Esophagus squamous epithelium (tissue), 5 donors: ENCODE results near the gene WRAP73. TPM values are rescaled to one million over a fixed set of nuclear protein-coding genes. Genes with fewer than 3 reads are reported as not detected.

ENCODE experiments used
- DNase-seq: peaks from one replicate; lab custom pipeline; 2025; lab: John Stamatoyannopoulos, UW
- H3K27ac ChIP-seq, 4 donors: fragments of 200-600 bp; sonication (generic); one replicate each; pipeline ENCODE4 v1.5.1; 2016 to 2019; ENCODE audit warnings: mild to moderate bottlenecking in 1 of 4
- H3K27me3 ChIP-seq, 4 donors: fragments of 200-600 bp; sonication (generic); 1 replicate in 3 of 4; 2 replicates in 1 of 4; pipeline versions ENCODE4 v1.5.1 to v1.6.0; 2017 to 2021; ENCODE audit warnings: antibody characterized with exemption in 1 of 4
- H3K36me3 ChIP-seq, 3 donors: fragments of 200-600 bp; sonication (generic); one replicate each; pipeline ENCODE4 v1.5.1; 2016 to 2019
- H3K4me1 ChIP-seq, 3 donors: fragments of 200-600 bp; sonication (generic); one replicate each; pipeline ENCODE4 v1.5.1; 2017 to 2019
- H3K4me3 ChIP-seq, 4 donors: fragments of 200-600 bp; sonication (generic); 1 replicate in 3 of 4; 2 replicates in 1 of 4; pipeline ENCODE4 v1.5.1; 2016 to 2019; ENCODE audit warnings: mild to moderate bottlenecking in 2 of 4, moderate library complexity in 1 of 4
- H3K9me3 ChIP-seq, 3 donors: fragments of 200-600 bp; sonication (generic); one replicate each; pipeline ENCODE4 v1.5.1; 2016 to 2019
- POLR2A ChIP-seq, 4 donors: fragments of 450-650 bp; IDR thresholded peaks; one replicate each; pipeline ENCODE4 v1.6.1; 2017; ENCODE audit warnings: antibody characterized with exemption in 4 of 4, mild to moderate bottlenecking in 4 of 4, moderate library complexity in 3 of 4
- WGBS, 2 donors: methylation state at CpG; one replicate each; pipeline ENCODE4 v1.1.5; 2018; 5-methylcytosine and 5-hydroxymethylcytosine counted together
- intact Hi-C: fragments of 100-400 bp; cut with DNase I; formaldehyde crosslinking; loops from one replicate; pipeline ENCODE4 v1.15.0; 2022
- total RNA-seq, 4 donors: library from RNA; depleted of rRNA; stranded (reverse); fragments of >200 nt; gene quantifications; one replicate each; pipeline ENCODE4 v1.1.0, GENCODE V29; 2016
- TF ChIP-seq, protein P1 (sequence below), 6 experiments: fragments of 450-650 bp in 4 of 6; fragments of 200-600 bp in 2 of 6; sonication (generic) in 2 of 6; IDR thresholded peaks; one replicate each; pipeline ENCODE4 v1.5.1; 2016 to 2019; ENCODE audit warnings: antibody characterized with exemption in 6 of 6, mild to moderate bottlenecking in 4 of 6, moderate library complexity in 4 of 6
- donor health status: DM: yes; HTN: yes; CAD: no.

Gene WRAP73
- total RNA-seq, 4 donors from 2014 or later = 7.6 to 17.2 (median 11.8) TPM

DNA sequence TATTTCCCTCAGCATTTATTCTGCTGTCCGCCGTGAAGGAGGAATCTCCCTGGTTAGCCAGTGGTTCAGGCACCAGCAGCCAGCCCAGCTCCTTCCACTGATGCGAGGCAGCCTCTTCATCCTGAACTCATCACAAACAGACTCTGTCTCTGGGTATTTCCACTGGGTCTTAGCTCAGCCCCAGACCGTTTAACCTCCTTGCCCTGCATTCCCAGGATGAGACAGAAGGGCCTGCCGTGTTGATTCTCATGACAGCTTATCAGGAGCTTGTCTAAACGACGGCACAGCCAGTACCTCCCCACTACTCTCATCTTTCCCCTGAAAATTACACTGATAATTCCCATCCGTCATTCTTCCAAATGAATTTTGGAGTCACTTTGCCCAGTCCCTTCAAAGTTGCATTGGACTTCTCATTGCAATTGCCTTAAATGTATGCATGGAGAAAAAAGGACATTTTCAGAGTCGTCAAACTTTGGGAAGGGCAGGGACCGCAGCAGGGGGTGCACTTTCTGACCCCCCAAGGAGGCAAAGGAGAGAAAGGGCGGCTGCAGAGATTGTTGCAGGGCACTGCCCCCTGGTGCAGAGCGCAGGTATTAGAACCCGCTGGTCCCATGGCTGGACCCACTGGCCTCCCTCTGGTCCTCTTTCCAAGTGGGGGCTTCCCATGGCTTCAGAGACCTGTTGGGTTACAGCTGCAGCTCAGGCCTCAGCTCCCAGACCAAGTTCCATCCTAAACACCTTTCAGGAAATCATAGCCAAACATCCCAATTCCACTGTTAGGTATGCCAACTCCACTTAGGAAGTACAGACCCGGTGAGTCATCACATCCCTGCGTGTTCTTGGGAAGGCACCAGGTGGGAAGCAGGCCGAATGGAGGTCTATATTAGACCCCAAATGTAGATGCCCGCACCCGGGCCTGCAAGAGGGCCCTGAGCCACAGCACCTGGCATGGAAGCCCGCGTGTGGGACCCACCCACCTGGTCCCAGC lies 34.9 kb downstream of the WRAP73 start:
- intact Hi-C loops = loop anchor here (5.0 kb wide), 2 partner anchors 48 to 123 kb away; no protein-coding TSS in a partner anchor
- H3K9me3 ChIP-seq = no peaks in the 10 kb centered on the region
- no peak overlapping the region for H3K4me3 ChIP-seq
- peaks cover 0 to 53% (median under 1%) of the 10 kb centered on the region in 4 donors for H3K27me3 ChIP-seq
- DNase-seq = no peak
- no peak for TF ChIP-seq POLR2A (IDR thresholded peaks at IDR 0.05)
- TF ChIP-seq, protein P1, sequence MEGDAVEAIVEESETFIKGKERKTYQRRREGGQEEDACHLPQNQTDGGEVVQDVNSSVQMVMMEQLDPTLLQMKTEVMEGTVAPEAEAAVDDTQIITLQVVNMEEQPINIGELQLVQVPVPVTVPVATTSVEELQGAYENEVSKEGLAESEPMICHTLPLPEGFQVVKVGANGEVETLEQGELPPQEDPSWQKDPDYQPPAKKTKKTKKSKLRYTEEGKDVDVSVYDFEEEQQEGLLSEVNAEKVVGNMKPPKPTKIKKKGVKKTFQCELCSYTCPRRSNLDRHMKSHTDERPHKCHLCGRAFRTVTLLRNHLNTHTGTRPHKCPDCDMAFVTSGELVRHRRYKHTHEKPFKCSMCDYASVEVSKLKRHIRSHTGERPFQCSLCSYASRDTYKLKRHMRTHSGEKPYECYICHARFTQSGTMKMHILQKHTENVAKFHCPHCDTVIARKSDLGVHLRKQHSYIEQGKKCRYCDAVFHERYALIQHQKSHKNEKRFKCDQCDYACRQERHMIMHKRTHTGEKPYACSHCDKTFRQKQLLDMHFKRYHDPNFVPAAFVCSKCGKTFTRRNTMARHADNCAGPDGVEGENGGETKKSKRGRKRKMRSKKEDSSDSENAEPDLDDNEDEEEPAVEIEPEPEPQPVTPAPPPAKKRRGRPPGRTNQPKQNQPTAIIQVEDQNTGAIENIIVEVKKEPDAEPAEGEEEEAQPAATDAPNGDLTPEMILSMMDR (IDR thresholded peaks at IDR 0.05) = peak in 5 of 6 experiments; percentile 49 to 72 (median 54)
- no peak overlapping the region for H3K27ac ChIP-seq
- no peaks in the 10 kb centered on the region for H3K36me3 ChIP-seq
- WGBS, 2 donors = 54 to 55% methylated on average over 17 to 19 of the region's 20 CpGs
- H3K4me1 ChIP-seq = peaks cover 17 to 35% (median 21%) of the 10 kb centered on the region in 3 donors

DNA sequence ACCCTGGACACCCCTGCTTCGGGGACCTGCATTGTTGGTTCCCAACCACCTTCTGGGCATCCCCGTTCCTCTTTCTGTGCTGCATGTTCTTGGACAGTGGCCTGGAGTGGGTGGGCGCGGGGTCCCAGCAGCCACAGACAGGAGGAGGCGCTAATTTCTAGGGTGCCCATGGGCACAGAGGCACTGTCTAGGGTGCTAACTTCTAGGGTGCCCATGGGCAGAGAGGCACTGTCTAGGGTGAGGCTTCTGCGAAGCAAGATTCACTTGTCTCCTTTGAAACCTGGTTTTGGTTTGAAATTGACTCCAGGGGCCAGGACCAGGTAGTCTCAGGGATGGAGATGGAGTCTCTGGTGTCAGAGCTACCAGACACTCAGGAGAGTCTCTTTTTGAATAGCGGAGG lies 37.8 kb downstream of the WRAP73 start:
- DNase-seq = no peak
- Histone ChIP-seq H3K4me1 (peaks cover 18 to 23% (median 22%) of the 10 kb centered on the region in 3 donors), H3K4me3 (peak overlapping the region in 2 of 4 donors; percentile 45 to 68), H3K27me3 (peaks cover 0 to 77% (median 2%) of the 10 kb centered on the region in 4 donors), H3K36me3 (no peaks in the 10 kb centered on the region), H3K9me3 (no peaks in the 10 kb centered on the region), H3K27ac (no peak overlapping the region)
- intact Hi-C loops = no loop called here
- WGBS, 2 donors = 0 to 40% methylated on average over 1 of the region's 7 CpGs
- TF ChIP-seq, protein P1 (IDR thresholded peaks at IDR 0.05) = no peak
- no peak for TF ChIP-seq POLR2A (IDR thresholded peaks at IDR 0.05)

DNA sequence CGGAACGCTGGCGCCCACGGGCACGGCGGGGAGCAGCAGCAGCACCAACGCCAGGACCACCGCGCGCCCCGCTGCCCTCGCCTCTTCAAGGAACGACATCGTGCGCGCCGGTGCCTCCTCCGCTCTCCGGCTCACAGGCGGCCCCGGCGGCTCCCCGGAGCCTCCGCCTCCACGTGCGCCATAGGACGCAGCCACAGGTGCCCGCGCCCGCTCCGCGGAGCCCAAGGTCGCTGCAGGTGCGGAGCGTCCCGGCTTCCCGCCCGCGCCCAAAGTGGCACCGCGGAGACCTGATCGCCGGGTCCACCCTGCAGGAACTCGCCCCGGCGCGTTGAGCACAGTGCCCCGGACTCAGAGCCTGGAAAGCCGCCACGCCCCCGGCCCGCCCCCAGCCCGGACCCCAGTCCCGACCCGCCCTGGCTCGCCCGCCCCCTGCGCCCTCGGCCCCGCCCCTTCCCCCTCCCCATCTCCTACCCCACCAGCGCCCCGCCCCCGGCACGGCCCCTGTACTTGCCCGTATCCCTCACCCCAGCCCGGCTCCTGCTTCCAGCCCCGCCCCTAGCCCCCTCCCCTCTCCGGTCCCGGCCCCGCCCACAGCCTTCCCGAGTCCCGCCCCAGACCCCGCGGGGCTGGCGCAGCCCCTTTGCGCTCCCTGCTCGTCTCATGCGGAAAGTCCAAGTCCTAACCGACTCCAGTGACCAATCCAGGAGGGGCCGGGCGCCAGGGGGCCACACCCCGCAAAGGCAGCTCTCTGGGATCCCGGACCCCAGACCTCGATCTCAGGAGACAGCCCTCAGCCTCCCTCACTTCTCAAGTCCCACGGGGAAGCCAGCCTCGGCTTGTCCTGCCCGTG lies 38.5 kb downstream of the WRAP73 start, which contains the start of gene MEGF6:
TSS of gene MEGF6 (minus strand) at position 339 of the 850 bp plus-strand sequence. CDS start at position 99, 240 bp downstream.
- intact Hi-C loops = no loop called here

GRCh38 chr1:3610527-3611169 lies 39.3 kb downstream of the WRAP73 start:
- Histone ChIP-seq H3K36me3 (no peaks in the 10 kb centered on the region), H3K27ac (no peak overlapping the region), H3K4me3 (peak overlapping the region; percentile 20 to 68 (median 34)), H3K4me1 (peaks cover 18 to 23% (median 22%) of the 10 kb centered on the region in 3 donors), H3K27me3 (peaks cover 0 to 85% (median 2%) of the 10 kb centered on the region in 4 donors), H3K9me3 (no peaks in the 10 kb centered on the region)
- DNase-seq = no peak
- WGBS, 2 donors = 0 to 7% methylated on average over 3 to 9 of the region's 27 CpGs
- TF ChIP-seq, protein P1 (IDR thresholded peaks at IDR 0.05) = no peak
- no peak for TF ChIP-seq POLR2A (IDR thresholded peaks at IDR 0.05)
- intact Hi-C loops = no loop called here

More for the DNA sequence above, 38.5 kb downstream of the WRAP73 start, which contains the start of gene MEGF6:
- Histone ChIP-seq H3K36me3 (no peaks in the 10 kb centered on the region), H3K27me3 (peaks cover 0 to 82% (median 2%) of the 10 kb centered on the region in 4 donors), H3K4me3 (peak within 1 kb of the TSS; percentile 20 to 68 (median 34)), H3K9me3 (no peaks in the 10 kb centered on the region), H3K4me1 (peaks cover 18 to 23% (median 22%) of the 10 kb centered on the region in 3 donors), H3K27ac (no peak within 1 kb of the TSS)
- 0% methylated on average over 1 of the region's 87 CpGs; no CpG with 5 or more reads in 1 of the 2 donors for WGBS, 2 donors
- no peak for TF ChIP-seq POLR2A (IDR thresholded peaks at IDR 0.05)
- TF ChIP-seq, protein P1 (IDR thresholded peaks at IDR 0.05) = no peak
- no peak for DNase-seq
